ENCODE results near the gene SNED1. TPM values are rescaled to one million over a fixed set of nuclear protein-coding genes. Genes with fewer than 3 reads are reported as not detected.
A peak's percentile ranks its signal among the peaks of the same experiment; 100 is the strongest.

The SNED1 gene
- total and polyA plus RNA-seq, 8 donors = 2.0 to 106 (median 16.0) TPM

GRCh38 chr2:241071677-241072111 lies 73.3 kb downstream of the SNED1 start:
- Histone ChIP-seq H3K4me1 (no peaks in the 10 kb centered on the region), H3K27me3 (no peaks in the 10 kb centered on the region), H3K27ac (no peak overlapping the region), H3K9me3 (no peaks in the 10 kb centered on the region), H3K36me3 (peaks cover 13 to 99% (median 88%) of the 10 kb centered on the region in 4 donors), H3K4me3 (no peak overlapping the region)
- WGBS, 5 donors = 80 to 84% (median 81%) methylated on average over 8 to 25 of the region's 25 CpGs
- no peak for DNase-seq
- TF ChIP-seq CTCF (IDR thresholded peaks at IDR 0.05) = no peak
- TF ChIP-seq POLR2A (IDR thresholded peaks at IDR 0.05) = no peak
- TF ChIP-seq EP300 (IDR thresholded peaks at IDR 0.05) = no peak
- no peak for TF ChIP-seq POLR2AphosphoS5 (IDR thresholded peaks at IDR 0.05)
- intact Hi-C loops (cut with DNase I; ENCODE audit: low total_unique reads) = no loop called here

- 73 to 82% (median 79%) methylated on average over 6 to 9 of the region's 9 CpGs for WGBS, 5 donors
- Histone ChIP-seq H3K36me3 (peaks cover 13 to 95% (median 84%) of the 10 kb centered on the region in 4 donors), H3K9me3 (no peaks in the 10 kb centered on the region), H3K4me3 (no peak overlapping the region), H3K27me3 (no peaks in the 10 kb centered on the region), H3K27ac (no peak overlapping the region), H3K4me1 (no peaks in the 10 kb centered on the region)
- no peak for TF ChIP-seq EP300 (IDR thresholded peaks at IDR 0.05)
- TF ChIP-seq POLR2A (IDR thresholded peaks at IDR 0.05) = no peak
- no peak for TF ChIP-seq POLR2AphosphoS5 (IDR thresholded peaks at IDR 0.05)
- no peak for TF ChIP-seq CTCF (IDR thresholded peaks at IDR 0.05)
- intact Hi-C loops (cut with DNase I; ENCODE audit: low total_unique reads) = no loop called here
- DNase-seq = no peak
Observed at GRCh38 chr2:241072151-241072550, 73.7 kb downstream of the SNED1 start.

DNA sequence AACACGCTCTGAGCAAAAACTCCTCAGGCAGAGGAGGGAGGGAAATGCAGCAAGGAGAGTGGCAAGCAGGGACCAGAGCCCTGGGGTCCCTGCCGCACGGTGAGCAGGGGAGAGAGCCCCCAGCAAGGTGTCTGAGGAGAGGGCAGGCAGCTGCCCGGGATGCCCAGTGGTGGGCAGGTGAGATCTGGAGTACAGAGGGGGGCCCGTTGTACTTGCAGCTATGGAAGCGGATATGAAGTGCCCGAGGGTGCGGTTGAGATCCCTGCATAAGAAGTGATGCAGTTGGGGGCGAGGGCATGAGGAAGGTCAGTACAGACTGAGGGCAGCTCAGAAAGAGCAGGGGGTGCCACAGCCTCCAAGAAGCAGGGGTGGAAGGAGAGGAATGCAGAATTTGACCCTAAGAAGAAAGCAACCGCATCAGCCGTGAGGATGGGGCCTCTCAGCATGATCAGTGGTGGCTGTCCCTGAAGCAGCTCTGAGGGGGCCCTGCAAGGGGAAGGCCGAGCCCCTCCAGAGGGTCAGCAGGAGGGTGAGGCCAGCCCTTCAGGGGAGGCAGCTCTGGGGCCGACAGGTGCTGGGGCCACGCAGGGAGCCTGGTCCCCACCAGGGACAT lies 74.2 kb downstream of the SNED1 start:
- Histone ChIP-seq H3K4me3 (no peak overlapping the region), H3K27me3 (no peaks in the 10 kb centered on the region), H3K4me1 (no peaks in the 10 kb centered on the region), H3K27ac (no peak overlapping the region), H3K36me3 (peaks cover 13 to 90% (median 79%) of the 10 kb centered on the region in 4 donors), H3K9me3 (no peaks in the 10 kb centered on the region)
- TF ChIP-seq POLR2A (IDR thresholded peaks at IDR 0.05) = no peak
- TF ChIP-seq EP300 (IDR thresholded peaks at IDR 0.05) = no peak
- no peak for TF ChIP-seq POLR2AphosphoS5 (IDR thresholded peaks at IDR 0.05)
- TF ChIP-seq CTCF (IDR thresholded peaks at IDR 0.05) = no peak
- intact Hi-C loops (cut with DNase I; ENCODE audit: low total_unique reads) = no loop called here
- WGBS, 5 donors = 72 to 82% (median 79%) methylated on average over 14 of the region's 14 CpGs
- peak in 1 of 2 donors; percentile 24 for DNase-seq

DNA sequence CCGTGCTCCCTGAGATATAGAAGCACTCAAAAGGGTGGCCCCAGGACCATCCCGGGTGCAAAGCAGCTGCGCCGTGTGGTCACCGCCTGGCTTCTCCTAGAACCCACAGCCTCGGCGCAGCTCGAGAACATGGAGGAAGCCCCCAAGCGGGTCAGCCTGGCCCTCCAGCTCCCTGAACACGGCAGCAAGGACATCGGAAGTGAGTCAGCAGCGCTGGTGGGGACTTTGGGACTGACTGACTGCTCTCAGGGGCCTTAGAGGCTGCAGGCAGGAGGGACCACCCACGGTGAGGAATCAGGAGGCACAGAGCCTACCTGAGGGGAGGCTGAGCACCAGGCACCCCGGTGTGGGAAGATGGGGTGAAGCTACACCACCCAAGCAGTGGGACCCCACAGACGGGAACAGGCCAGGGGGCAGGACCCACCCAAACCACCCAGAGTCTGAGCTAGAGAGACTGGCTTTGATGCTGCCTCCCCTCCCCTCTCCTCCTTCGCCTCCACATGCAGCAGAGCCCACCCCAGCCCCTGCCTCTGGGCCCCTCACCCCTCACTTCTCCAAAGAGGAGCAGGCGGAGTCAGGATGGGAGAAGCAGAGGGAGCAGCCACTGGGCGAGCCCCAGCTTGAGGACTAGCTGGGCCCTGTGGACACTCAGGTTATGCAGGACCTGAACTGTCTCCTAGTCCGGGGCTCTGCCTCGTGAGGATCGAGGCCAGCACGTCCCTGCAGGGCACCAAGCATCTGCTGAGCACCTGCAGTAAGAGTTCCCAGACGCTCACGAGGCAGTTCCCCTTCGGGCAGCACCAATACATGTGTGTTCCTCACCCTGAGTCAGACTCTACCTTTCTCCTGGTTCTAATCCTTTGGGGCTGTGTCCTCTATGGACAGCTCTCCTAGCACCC lies 75.0 kb downstream of the SNED1 start:
- Histone ChIP-seq H3K9me3 (no peaks in the 10 kb centered on the region), H3K27ac (no peak overlapping the region), H3K4me3 (no peak overlapping the region), H3K4me1 (peaks cover 0 to under 1% (median 0%) of the 10 kb centered on the region in 4 donors), H3K36me3 (peaks cover 13 to 83% (median 74%) of the 10 kb centered on the region in 4 donors), H3K27me3 (no peaks in the 10 kb centered on the region)
- no peak for TF ChIP-seq EP300 (IDR thresholded peaks at IDR 0.05)
- TF ChIP-seq POLR2AphosphoS5 (IDR thresholded peaks at IDR 0.05) = no peak
- no peak for TF ChIP-seq POLR2A (IDR thresholded peaks at IDR 0.05)
- no peak for TF ChIP-seq CTCF (IDR thresholded peaks at IDR 0.05)
- DNase-seq = peak in 1 of 2 donors; percentile 21
- intact Hi-C loops (cut with DNase I; ENCODE audit: low total_unique reads) = no loop called here
- WGBS, 5 donors = 75 to 78% (median 77%) methylated on average over 22 to 25 of the region's 25 CpGs
